ENCODE results near the gene PTPMT1.
"Not testable (repeated sequence)": the region's sequence is repeated elsewhere in the genome, so short reads cannot be mapped to it uniquely, and the experiment has no call there.

The PTPMT1 gene

GRCh38 chr11:47565340-47566148 lies at the start of gene PTPMT1:
Gene PTPMT1 (plus strand): TSS chr11:47565599. CDS start chr11:47565623, 24 bp downstream.
- peak; percentile 60 for DNase-seq (ENCODE audit: low spot score)

- no peak for DNase-seq (ENCODE audit: low spot score)
These were observed 49.2 kb upstream of the PTPMT1 start for GRCh38 chr11:47516155-47516554.

- DNase-seq (ENCODE audit: low spot score): no peak
These were observed 48.2 kb upstream of the PTPMT1 start for GRCh38 chr11:47516984-47517853.

GRCh38 chr11:47518212-47518964 lies 47.0 kb upstream of the PTPMT1 start:
- no peak for DNase-seq (ENCODE audit: low spot score)

GRCh38 chr11:47523490-47524225 lies 41.7 kb upstream of the PTPMT1 start:
- peak; percentile 80 for DNase-seq (ENCODE audit: low spot score)

- DNase-seq (ENCODE audit: low spot score): no peak
These were observed 41.0 kb upstream of the PTPMT1 start for GRCh38 chr11:47524291-47524874.

- DNase-seq (ENCODE audit: low spot score): not testable (repeated sequence)
These were observed 39.4 kb upstream of the PTPMT1 start for GRCh38 chr11:47526032-47526431.

- no peak for DNase-seq (ENCODE audit: low spot score)
These were observed 38.2 kb upstream of the PTPMT1 start for GRCh38 chr11:47527186-47527585.

- DNase-seq (ENCODE audit: low spot score): no peak
These were observed 35.4 kb upstream of the PTPMT1 start for GRCh38 chr11:47529951-47530350.

GRCh38 chr11:47530721-47531120 lies 34.7 kb upstream of the PTPMT1 start:
- DNase-seq (ENCODE audit: low spot score): not testable (repeated sequence)

- DNase-seq (ENCODE audit: low spot score): no peak
These were observed 33.7 kb upstream of the PTPMT1 start for GRCh38 chr11:47531666-47532065.

- DNase-seq (ENCODE audit: low spot score): no peak
These were observed 32.7 kb upstream of the PTPMT1 start for GRCh38 chr11:47532597-47533213.

GRCh38 chr11:47533690-47534151 lies 31.7 kb upstream of the PTPMT1 start:
- DNase-seq (ENCODE audit: low spot score): no peak

GRCh38 chr11:47534704-47535251 lies 30.6 kb upstream of the PTPMT1 start:
- no peak for DNase-seq (ENCODE audit: low spot score)

- no peak for DNase-seq (ENCODE audit: low spot score)
These were observed 28.5 kb upstream of the PTPMT1 start for GRCh38 chr11:47536915-47537314.

GRCh38 chr11:47538741-47539565 lies 26.4 kb upstream of the PTPMT1 start:
- no peak for DNase-seq (ENCODE audit: low spot score)

GRCh38 chr11:47539681-47540039 lies 25.7 kb upstream of the PTPMT1 start:
- no peak for DNase-seq (ENCODE audit: low spot score)

GRCh38 chr11:47541070-47541469 lies 24.3 kb upstream of the PTPMT1 start:
- DNase-seq (ENCODE audit: low spot score): no peak

- DNase-seq (ENCODE audit: low spot score): no peak
These were observed 20.1 kb upstream of the PTPMT1 start for GRCh38 chr11:47545298-47545697.
